T-cell (primary cell): ENCODE data around the gene ARMS2. TPM values are rescaled to one million over a fixed set of nuclear protein-coding genes. Genes with fewer than 3 reads are reported as not detected.

Source experiments
- ATAC-seq, 4 experiments: fragments of 200-7000 bp in 3 of 4; fragments of 150-1000 bp in 1 of 4; cut with Tn5 transposase; replicated peaks in 1 of 4; 1 replicate in 3 of 4; 2 replicates in 1 of 4; pipeline ENCODE4 v1.10.0; 2021; ENCODE audit warnings: moderate library complexity in 3 of 4, mild to moderate bottlenecking in 2 of 4, moderate number of reproducible peaks in 1 of 4
- CTCF ChIA-PET, 2 donors: fragments of 300-600 bp; sonication (Branson Sonifier 250); formaldehyde crosslinking; loops; one replicate each; lab custom pipeline; 2022; ENCODE audit warnings: antibody characterized with exemption in 2 of 2; lab: Charles Lee
- POLR2A ChIA-PET, 2 donors: fragments of 300-600 bp; sonication (Branson Sonifier 250); formaldehyde crosslinking; loops; one replicate each; lab custom pipeline; 2022; ENCODE audit warnings: antibody characterized with exemption in 2 of 2; lab: Charles Lee
- DNase-seq, 35 experiments: peaks; one replicate each; pipeline versions ENCODE4 v3.0.0 to v3.0.0-alpha.2; 2013 to 2023
- H3K27ac ChIP-seq: one replicate; pipeline ENCODE4 v1.5.1; 2013; ENCODE audit warnings: low read length
- H3K27me3 ChIP-seq, 2 experiments: replicated peaks in 1 of 2; 1 replicate in 1 of 2; 2 replicates in 1 of 2; pipeline versions ENCODE4 v1.6.1 to v1.7.0; 2013; ENCODE audit warnings: low read length in 1 of 2, mixed read lengths in 1 of 2; ENCODE audit not compliant: control insufficient read depth in 2 of 2, insufficient read depth in 2 of 2; ENCODE audit errors: extremely low read depth in 1 of 2
- H3K36me3 ChIP-seq, 2 donors: 1 replicate in 1 of 2; 2 replicates in 1 of 2; pipeline versions ENCODE4 v1.6.1 to v1.7.0; 2013; ENCODE audit warnings: low read length in 1 of 2; ENCODE audit not compliant: control insufficient read depth in 2 of 2, insufficient read depth in 1 of 2; ENCODE audit errors: extremely low read depth in 1 of 2
- H3K4me1 ChIP-seq, 2 experiments: 1 replicate in 1 of 2; 2 replicates in 1 of 2; pipeline versions ENCODE4 v1.6.1 to v1.7.0; 2013; ENCODE audit warnings: low read length in 2 of 2, mixed read lengths in 1 of 2; ENCODE audit not compliant: insufficient read depth in 2 of 2, control insufficient read depth in 1 of 2; ENCODE audit errors: extremely low read depth in 1 of 2
- H3K4me3 ChIP-seq, 2 donors: 1 replicate in 1 of 2; 2 replicates in 1 of 2; pipeline versions ENCODE4 v1.5.1 to v1.7.0; 2013; ENCODE audit warnings: mild to moderate bottlenecking in 2 of 2, low read length in 1 of 2, moderate library complexity in 1 of 2; ENCODE audit not compliant: control insufficient read depth in 1 of 2; ENCODE audit errors: extremely low read depth in 1 of 2
- H3K9me3 ChIP-seq: 2 replicates; pipeline ENCODE4 v1.7.0; 2013
- H3K27ac Mint-ChIP-seq, 2 donors: one replicate each; pipeline ENCODE4 v1.8.0; 2020 to 2021; ENCODE audit warnings: mild to moderate bottlenecking in 2 of 2, mixed read lengths in 2 of 2
- H3K27me3 Mint-ChIP-seq, 2 donors: one replicate each; pipeline ENCODE4 v1.8.0; 2021 to 2022; ENCODE audit warnings: mixed read lengths in 2 of 2
- H3K36me3 Mint-ChIP-seq: one replicate; pipeline ENCODE4 v1.8.0; 2021; ENCODE audit warnings: mixed read lengths
- H3K4me1 Mint-ChIP-seq, 3 donors: one replicate each; pipeline ENCODE4 v1.8.0; 2020 to 2022; ENCODE audit warnings: mixed read lengths in 3 of 3, mild to moderate bottlenecking in 1 of 3
- H3K4me3 Mint-ChIP-seq, 3 donors: one replicate each; pipeline ENCODE4 v1.8.0; 2020 to 2022; ENCODE audit warnings: mild to moderate bottlenecking in 3 of 3, mixed read lengths in 3 of 3, moderate library complexity in 3 of 3
- H3K9me3 Mint-ChIP-seq, 3 donors: one replicate each; pipeline ENCODE4 v1.8.0; 2020 to 2022; ENCODE audit warnings: mixed read lengths in 3 of 3
- WGBS: methylation state at CpG from one replicate; pipeline ENCODE4 v1.1.5; 2013; ENCODE audit warnings: missing lambda C conversion rate; ENCODE audit not compliant: insufficient coverage; 5-methylcytosine and 5-hydroxymethylcytosine counted together
- total RNA-seq, 35 experiments: library from RNA in 6 of 35; stranded (reverse) in 6 of 35; fragments of 120-200 nt in 1 of 35; gene quantifications; one replicate each; pipeline versions ENCODE4 v1.2.1 to v1.2.4 and lab custom pipeline; 2013 to 2026

ARMS2 gene
- total RNA-seq (not detected), total RNA-seq (lab: John Stamatoyannopoulos, UW) (0 to 0.14 (median 0) reads per million in 29 experiments)
- not detected for total RNA-seq (2013)

- no peak within 1 kb of the TSS for H3K27ac Mint-ChIP-seq
- WGBS: 82% methylated on average over 3 of the region's 7 CpGs
- H3K27me3 Mint-ChIP-seq: peaks cover 30 to 37% of the 10 kb centered on the region in 2 donors
Measured at GRCh38 chr10:122454603-122455080, at the start of gene ARMS2. ARMS2 (plus strand) TSS chr10:122454653; CDS start chr10:122454728, 75 bp downstream.

GRCh38 chr10:122407375-122408125 lies 46.9 kb upstream of the ARMS2 start:
- H3K27ac Mint-ChIP-seq: peak overlapping the region in 1 of 2 donors; percentile 66

More at GRCh38 chr10:122454603-122455080, at the start of gene ARMS2:
- ATAC-seq: no peak
- POLR2A ChIA-PET: no interaction called here
- CTCF ChIA-PET: interaction anchor here in 1 of 2 donors (0.6 kb wide), 2 partner anchors 85 to 189 kb away, joined by 3 to 4 read pairs; no protein-coding TSS in a partner anchor
- Histone ChIP-seq H3K9me3 (no peaks in the 10 kb centered on the region), H3K27me3 (peaks cover 10 to 48% of the 10 kb centered on the region in 2 experiments), H3K27ac (no peak within 1 kb of the TSS), H3K4me1 (no peaks in the 10 kb centered on the region), H3K4me3 (no peak within 1 kb of the TSS), H3K36me3 (no peaks in the 10 kb centered on the region)
- DNase-seq: no peak
- Mint-ChIP-seq H3K36me3 (no peaks in the 10 kb centered on the region), H3K4me1 (peaks cover 1 to 5% (median 3%) of the 10 kb centered on the region in 3 donors), H3K9me3 (no peaks in the 10 kb centered on the region), H3K4me3 (no peak within 1 kb of the TSS)

GRCh38 chr10:122413327-122413726 lies 41.1 kb upstream of the ARMS2 start:
- ChIA-PET POLR2A (interaction anchor here in 1 of 2 donors (0.7 to 1.6 kb wide), 2 partner anchors 9 to 39 kb away, joined by 3 read pairs; partner anchors contain the start of gene PLEKHA1), CTCF (interaction anchor here in 1 of 2 donors (0.8 to 1.1 kb wide), 2 partner anchors 9 to 39 kb away, joined by 3 read pairs; partner anchors contain the start of gene PLEKHA1)
- Mint-ChIP-seq H3K9me3 (no peaks in the 10 kb centered on the region), H3K36me3 (peaks cover 48% of the 10 kb centered on the region), H3K4me1 (peaks cover 45 to 59% (median 56%) of the 10 kb centered on the region in 3 donors), H3K27ac (peak overlapping the region; percentile 46 to 99), H3K4me3 (no peak overlapping the region), H3K27me3 (no peaks in the 10 kb centered on the region)
- H3K27ac ChIP-seq: no peak overlapping the region
- peaks cover 21 to 36% of the 10 kb centered on the region in 2 experiments for H3K4me1 ChIP-seq
- H3K36me3 ChIP-seq: peaks cover 0 to 19% of the 10 kb centered on the region in 2 donors
- ATAC-seq: no peak
- DNase-seq: no peak
- H3K27me3 ChIP-seq: no peaks in the 10 kb centered on the region
- no peaks in the 10 kb centered on the region for H3K9me3 ChIP-seq
- H3K4me3 ChIP-seq: no peak overlapping the region

More at GRCh38 chr10:122407375-122408125, 46.9 kb upstream of the ARMS2 start:
- Mint-ChIP-seq H3K36me3 (peaks cover 47% of the 10 kb centered on the region), H3K4me1 (peaks cover 0 to 53% (median 40%) of the 10 kb centered on the region in 3 donors), H3K4me3 (peak overlapping the region in 2 of 3 donors; percentile 6 to 59), H3K9me3 (no peaks in the 10 kb centered on the region), H3K27me3 (no peaks in the 10 kb centered on the region)
- DNase-seq: peak in 32 of 35 experiments; percentile 5 to 74 (median 52)
- Histone ChIP-seq H3K27ac (peak overlapping the region; percentile 44), H3K4me1 (peaks cover 16 to 40% of the 10 kb centered on the region in 2 experiments), H3K36me3 (peaks cover 0 to 21% of the 10 kb centered on the region in 2 donors), H3K9me3 (no peaks in the 10 kb centered on the region), H3K27me3 (no peaks in the 10 kb centered on the region), H3K4me3 (no peak overlapping the region)
- POLR2A ChIA-PET: interaction anchor here (1.0 kb wide), 2 partner anchors 33 kb away, joined by 3 to 7 read pairs; partner anchors contain the start of gene PLEKHA1 (in 2 of the 2)
- ATAC-seq: peak; percentile 68 to 93 (median 86)
- WGBS: no CpG with 5 or more reads among the region's 8 CpGs
- CTCF ChIA-PET: interaction anchor here (0.5 to 1.4 kb wide), 5 partner anchors 18 to 67 kb away, joined by 3 to 6 read pairs (median 4); partner anchors contain the start of gene PLEKHA1 (in 1 of the 2)

- H3K4me3 ChIP-seq: peak overlapping the region in 1 of 2 donors; percentile 5
- Mint-ChIP-seq H3K9me3 (no peaks in the 10 kb centered on the region), H3K36me3 (peaks cover 42% of the 10 kb centered on the region), H3K27ac (peak overlapping the region; percentile 99), H3K4me3 (peak overlapping the region in 2 of 3 donors; percentile 48 to 68), H3K4me1 (peaks cover 74 to 85% (median 84%) of the 10 kb centered on the region in 3 donors), H3K27me3 (no peaks in the 10 kb centered on the region)
- DNase-seq (no peak), ATAC-seq (no peak)
- POLR2A ChIA-PET: no interaction called here
- CTCF ChIA-PET: interaction anchor here in 1 of 2 donors (0.7 kb wide), 1 partner anchor 765 kb away, joined by 3 read pairs; no protein-coding TSS in a partner anchor
- peaks cover 0 to 14% of the 10 kb centered on the region in 2 donors for H3K36me3 ChIP-seq
- peak overlapping the region; percentile 52 for H3K27ac ChIP-seq
- H3K9me3 ChIP-seq: no peaks in the 10 kb centered on the region
- H3K4me1 ChIP-seq: peaks cover 38 to 62% of the 10 kb centered on the region in 2 experiments
- no peaks in the 10 kb centered on the region for H3K27me3 ChIP-seq
- 43% methylated on average over 1 of the region's 2 CpGs for WGBS
Measured at GRCh38 chr10:122417667-122418066, 36.8 kb upstream of the ARMS2 start.

GRCh38 chr10:122419016-122419415 lies 35.4 kb upstream of the ARMS2 start:
- peaks cover 33% of the 10 kb centered on the region for H3K36me3 Mint-ChIP-seq

More at GRCh38 chr10:122419016-122419415, 35.4 kb upstream of the ARMS2 start:
- Histone ChIP-seq H3K4me1 (peaks cover 46 to 62% of the 10 kb centered on the region in 2 experiments), H3K4me3 (no peak overlapping the region), H3K9me3 (no peaks in the 10 kb centered on the region), H3K27ac (peak overlapping the region; percentile 9), H3K36me3 (peaks cover 0 to 12% of the 10 kb centered on the region in 2 donors), H3K27me3 (no peaks in the 10 kb centered on the region)
- H3K4me1 Mint-ChIP-seq: peaks cover 73 to 91% (median 90%) of the 10 kb centered on the region in 3 donors
- H3K4me3 Mint-ChIP-seq: no peak overlapping the region
- H3K9me3 Mint-ChIP-seq: no peaks in the 10 kb centered on the region
- POLR2A ChIA-PET: interaction anchor here in 1 of 2 donors (0.6 kb wide), 1 partner anchor 29 kb away, joined by 3 read pairs; no protein-coding TSS in a partner anchor
- CTCF ChIA-PET: interaction anchor here in 1 of 2 donors (2.0 kb wide), 1 partner anchor 16 kb away, joined by 8 read pairs; no protein-coding TSS in a partner anchor
- DNase-seq (no peak), ATAC-seq (no peak)
- 100% methylated on average over 1 of the region's 1 CpG for WGBS
- H3K27me3 Mint-ChIP-seq: no peaks in the 10 kb centered on the region
- H3K27ac Mint-ChIP-seq: peak overlapping the region; percentile 31 to 85
